ENCODE data around the gene CFAP299.

DNA sequence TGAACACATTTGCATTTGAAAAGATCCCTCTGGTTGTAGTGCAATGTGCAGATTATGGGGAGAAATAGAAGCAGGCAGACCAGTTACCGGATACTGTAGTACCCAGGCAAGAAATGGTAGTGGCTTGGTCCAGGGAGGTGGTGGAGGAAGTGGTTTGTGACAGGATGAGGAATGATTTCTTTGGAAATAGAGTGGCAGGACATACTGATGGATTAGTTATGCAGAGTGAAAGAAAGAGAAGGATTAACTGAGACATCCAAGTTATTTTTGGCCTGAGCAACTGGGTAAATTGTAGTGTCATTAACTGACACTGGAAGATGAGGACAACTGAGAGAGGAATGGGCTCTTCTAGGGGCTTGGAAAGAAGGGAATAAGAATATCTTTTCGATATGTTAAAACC lies 139.7 kb downstream of the CFAP299 start:
- TF ChIP-seq, protein P1, sequence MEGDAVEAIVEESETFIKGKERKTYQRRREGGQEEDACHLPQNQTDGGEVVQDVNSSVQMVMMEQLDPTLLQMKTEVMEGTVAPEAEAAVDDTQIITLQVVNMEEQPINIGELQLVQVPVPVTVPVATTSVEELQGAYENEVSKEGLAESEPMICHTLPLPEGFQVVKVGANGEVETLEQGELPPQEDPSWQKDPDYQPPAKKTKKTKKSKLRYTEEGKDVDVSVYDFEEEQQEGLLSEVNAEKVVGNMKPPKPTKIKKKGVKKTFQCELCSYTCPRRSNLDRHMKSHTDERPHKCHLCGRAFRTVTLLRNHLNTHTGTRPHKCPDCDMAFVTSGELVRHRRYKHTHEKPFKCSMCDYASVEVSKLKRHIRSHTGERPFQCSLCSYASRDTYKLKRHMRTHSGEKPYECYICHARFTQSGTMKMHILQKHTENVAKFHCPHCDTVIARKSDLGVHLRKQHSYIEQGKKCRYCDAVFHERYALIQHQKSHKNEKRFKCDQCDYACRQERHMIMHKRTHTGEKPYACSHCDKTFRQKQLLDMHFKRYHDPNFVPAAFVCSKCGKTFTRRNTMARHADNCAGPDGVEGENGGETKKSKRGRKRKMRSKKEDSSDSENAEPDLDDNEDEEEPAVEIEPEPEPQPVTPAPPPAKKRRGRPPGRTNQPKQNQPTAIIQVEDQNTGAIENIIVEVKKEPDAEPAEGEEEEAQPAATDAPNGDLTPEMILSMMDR (IDR thresholded peaks at IDR 0.05) = no peak
- TF ChIP-seq POLR2A (IDR thresholded peaks at IDR 0.05) = no peak
